Heart right ventricle (tissue), 16 donors: Measurements from ENCODE around the gene SNX11. TPM values are rescaled to one million over a fixed set of nuclear protein-coding genes. Genes with fewer than 3 reads are reported as not detected.
A peak's percentile ranks its signal among the peaks of the same experiment; 100 is the strongest.
"Not testable (repeated sequence)": the region's sequence is repeated elsewhere in the genome, so short reads cannot be mapped to it uniquely, and the experiment has no call there.

ENCODE experiments used
- ATAC-seq, 8 donors: fragments of 200-7000 bp; cut with Tn5 transposase; one replicate each; pipeline ENCODE4 v1.9.1; 2020; ENCODE audit warnings: mild to moderate bottlenecking in 8 of 8, moderate library complexity in 8 of 8, moderate number of reproducible peaks in 1 of 8
- DNase-seq, 2 donors: peaks; one replicate each; pipeline ENCODE4 v3.0.0-alpha.2; 2020
- H3K27ac ChIP-seq, 10 donors: fragments of 200-600 bp; sonication (generic) in 2 of 10; one replicate each; pipeline versions ENCODE4 v1.5.0 to v1.8.0; 2020 to 2022; ENCODE audit warnings: mild to moderate bottlenecking in 3 of 10
- H3K27me3 ChIP-seq, 7 donors: fragments of 200-600 bp; one replicate each; pipeline ENCODE4 v1.8.0; 2021 to 2022; ENCODE audit warnings: mild to moderate bottlenecking in 2 of 7
- H3K36me3 ChIP-seq, 9 donors: fragments of 200-600 bp; sonication (generic) in 1 of 9; one replicate each; pipeline versions ENCODE4 v1.5.0 to v1.8.0; 2020 to 2022; ENCODE audit warnings: mild to moderate bottlenecking in 2 of 9
- H3K4me1 ChIP-seq, 9 donors: fragments of 200-600 bp; sonication (generic) in 1 of 9; one replicate each; pipeline versions ENCODE4 v1.5.0 to v1.8.0; 2020 to 2022; ENCODE audit warnings: mild to moderate bottlenecking in 4 of 9
- H3K4me3 ChIP-seq, 10 donors: fragments of 200-600 bp; sonication (generic) in 2 of 10; one replicate each; pipeline versions ENCODE4 v1.5.0 to v1.8.0; 2020 to 2022; ENCODE audit warnings: mild to moderate bottlenecking in 7 of 10, moderate library complexity in 2 of 10
- H3K9me3 ChIP-seq, 11 donors: fragments of 200-600 bp in 10 of 11; sonication (generic) in 2 of 11; one replicate each; pipeline versions ENCODE4 v1.5.0 to v1.8.0; 2013 to 2022; ENCODE audit warnings: mild to moderate bottlenecking in 2 of 11, control low read depth in 1 of 11, moderate library complexity in 1 of 11
- CTCF ChIP-seq, 9 donors: fragments of 200-600 bp; sonication (generic) in 2 of 9; IDR thresholded peaks; one replicate each; pipeline versions ENCODE4 v1.5.0 to v1.8.0; 2021 to 2022; ENCODE audit warnings: antibody characterized with exemption in 9 of 9, mild to moderate bottlenecking in 5 of 9, moderate library complexity in 1 of 9
- whole genome bisulfite sequencing, 2 donors: extraction: QIAGEN DNeasy Blood & Tissue Kit; methylation state at CpG; one replicate each; pipeline ENCODE4 v1.1.7; 2013; ENCODE audit warnings: inconsistent platforms in 1 of 2; 5-methylcytosine and 5-hydroxymethylcytosine counted together
- intact Hi-C, 10 donors: fragments of 100-400 bp; cut with DNase I; formaldehyde crosslinking; loops; one replicate each; pipeline versions ENCODE4 v1.11.1 to v1.14.2; 2022
- polyA plus RNA-seq, 2 donors: library from polyadenylated mRNA; stranded (reverse); fragments of 200-250 nt; gene quantifications; one replicate each; pipeline ENCODE4 v1.2.3, GENCODE V29; 2013
- total RNA-seq, 10 donors: library from RNA; stranded (reverse); fragmentation: NEBNext Ultra II Directional in 3 of 10; extraction: Animal tissue kit (Norgen Biotek cat#: 25700) in 3 of 10; gene quantifications; one replicate each; pipeline versions ENCODE4 v1.2.1 to v1.2.4, GENCODE V29; 2021 to 2023
- donor health status: Arrhythmogenic right ventricular cardiomyopathy.
- donor health status: ischemic (EF 13 %, LVEDD 7.1; RV severe dilation, severe dysfunction).
- donor health status: healthy with polysubstance abuse.
- donor health status: DM: no; HTN: yes; CAD: no.
- donor health status: DM: no; HTN: no; CAD: no.
- donor health status: ischemic (EF 25% LVEDD 6.9; RV normal size, moderate dysfunction).
- donor health status: ischemic (EF 25% LVEDD 5.7; RV mildly dilated, moderate dysfunction).
- donor health status: healthy.
- donor health status: DM: yes; HTN: yes; CAD: no.
- donor health status: Ischemic cardiomyopathy.
- donor health status: ischemic (EF 35%, LVEDD 5.7; RV mildly dilated, moderate dysfunction).
- donor health status: nonischemic (EF 11% LVEDD 7.7; RV severe dilation, severe dysfunction).
- donor health status: DM: yes; HTN: yes; CAD: no.
- donor health status: PGD.
- donor health status: ischemic (EF 29% LVEDD 5.4; RV normal size, mild dysfunction).
- donor health status: nonischemic (EF 23%, LVEDD 6.1; RV moderate dilation, normal function).

Gene SNX11
- total and polyA plus RNA-seq, 12 donors = 7.1 to 17.1 (median 12.3) TPM

- WGBS, 2 donors = 70 to 71% methylated on average over 2 of the region's 2 CpGs
- no peak for DNase-seq
- Histone ChIP-seq H3K4me1 (peaks cover 0 to 10% (median 5%) of the 10 kb centered on the region in 9 donors), H3K27me3 (no peaks in the 10 kb centered on the region), H3K27ac (no peak overlapping the region), H3K4me3 (no peak overlapping the region), H3K36me3 (peaks cover 0 to 96% (median 16%) of the 10 kb centered on the region in 9 donors), H3K9me3 (no peaks in the 10 kb centered on the region)
- ATAC-seq = no peak
- no peak for TF ChIP-seq CTCF (IDR thresholded peaks at IDR 0.05)
- intact Hi-C loops = no loop called here
These were observed 35.9 kb upstream of the SNX11 start for GRCh38 chr17:48071654-48072053.

GRCh38 chr17:48072811-48073210, 34.8 kb upstream of the SNX11 start:
- ATAC-seq, H3K27ac ChIP-seq, H3K9me3 ChIP-seq, H3K27me3 ChIP-seq, H3K4me3 ChIP-seq, intact Hi-C loops, DNase-seq: not testable (repeated sequence)
- peaks cover 0 to 10% (median 5%) of the 10 kb centered on the region in 9 donors for H3K4me1 ChIP-seq
- WGBS, 2 donors = 93 to 96% methylated on average over 9 of the region's 9 CpGs
- peaks cover 0 to 91% (median 7%) of the 10 kb centered on the region in 9 donors for H3K36me3 ChIP-seq

GRCh38 chr17:48073566-48074094, 33.9 kb upstream of the SNX11 start:
- H3K4me3 ChIP-seq, H3K27me3 ChIP-seq, ATAC-seq, H3K9me3 ChIP-seq, DNase-seq: not testable (repeated sequence)
- peaks cover 0 to 82% (median 6%) of the 10 kb centered on the region in 9 donors for H3K36me3 ChIP-seq
- intact Hi-C loops = loop anchor here (1.0 to 2.0 kb wide), 7 partner anchors 21 to 57 kb away; partner anchors contain the start of genes COPZ2 (in 1 of the 10) and SNX11 (in 1 of the 10)
- peaks cover 0 to 10% (median 5%) of the 10 kb centered on the region in 9 donors for H3K4me1 ChIP-seq
- 91 to 98% methylated on average over 5 of the region's 5 CpGs for WGBS, 2 donors
- peak overlapping the region in 3 of 10 donors; percentile 7 to 45 (median 28) for H3K27ac ChIP-seq

- Histone ChIP-seq H3K4me1 (peaks cover 0 to 10% (median 5%) of the 10 kb centered on the region in 9 donors), H3K36me3 (peaks cover 0 to 74% (median 6%) of the 10 kb centered on the region in 9 donors), H3K9me3 (no peaks in the 10 kb centered on the region), H3K27ac (peak overlapping the region in 3 of 10 donors; percentile 7 to 45 (median 28)), H3K4me3 (no peak overlapping the region), H3K27me3 (no peaks in the 10 kb centered on the region)
- DNase-seq (peak; percentile 52 to 84), ATAC-seq (peak in 7 of 8 donors; percentile 78 to 92 (median 89))
- TF ChIP-seq CTCF (IDR thresholded peaks at IDR 0.05) = peak; percentile 73 to 92 (median 85)
- 66 to 77% methylated on average over 7 of the region's 7 CpGs for WGBS, 2 donors
- intact Hi-C loops = loop anchor here (1.0 to 5.0 kb wide), 9 partner anchors 22 to 58 kb away; partner anchors contain the start of genes COPZ2 (in 1 of the 10) and SNX11 (in 1 of the 10)
These were observed 33.1 kb upstream of the SNX11 start for GRCh38 chr17:48074322-48075081.

GRCh38 chr17:48077152-48077551, 30.4 kb upstream of the SNX11 start:
- not testable (repeated sequence) for H3K27ac ChIP-seq, H3K27me3 ChIP-seq, DNase-seq, ATAC-seq, H3K9me3 ChIP-seq, H3K4me3 ChIP-seq
- H3K36me3 ChIP-seq = peaks cover 0 to 48% (median 4%) of the 10 kb centered on the region in 9 donors
- H3K4me1 ChIP-seq = peaks cover 0 to 14% (median 5%) of the 10 kb centered on the region in 9 donors
- intact Hi-C loops = loop anchor here in 3 of 10 donors (5.0 kb wide), 2 partner anchors 50 to 55 kb away; no protein-coding TSS in a partner anchor
- WGBS, 2 donors = 95 to 97% methylated on average over 10 of the region's 10 CpGs
